ENCODE results near the gene TEX35.

TEX35 gene

GRCh38 chr1:178500091-178500770 lies 12.7 kb upstream of the TEX35 start:
- Histone ChIP-seq H2AFZ (ENCODE audit: low read depth, low read length) (no peak overlapping the region), H3K27ac (ENCODE audit: low read length, poor library complexity, severe bottlenecking) (no peak overlapping the region), H3K4me3 (ENCODE audit: insufficient read depth in 1 of 2, low read depth in 1 of 2, low read length in 2 of 2) (no peak overlapping the region), H2BK15ac (ENCODE audit: low read depth, poor library complexity, severe bottlenecking) (no peak overlapping the region), H3K9me3 (ENCODE audit: control insufficient read depth, low read length) (no peaks in the 10 kb centered on the region), H4K91ac (ENCODE audit: low read length) (no peak overlapping the region), H3K18ac (ENCODE audit: low read depth in 1 of 2, low read length in 2 of 2) (no peak overlapping the region), H3K79me1 (replicated peaks; ENCODE audit: low read length, poor library complexity, severe bottlenecking) (no peaks in the 10 kb centered on the region), H2BK120ac (ENCODE audit: low read depth, low read length) (no peak overlapping the region), H3K23ac (ENCODE audit: low read length in 2 of 2) (no peak overlapping the region), H3K4me1 (ENCODE audit: control insufficient read depth, insufficient read depth, low read depth, low read length) (no peaks in the 10 kb centered on the region), H3K9ac (ENCODE audit: low read length) (no peak overlapping the region), H3K14ac (ENCODE audit: low read length in 2 of 2) (no peak overlapping the region), H4K8ac (ENCODE audit: low read length) (no peak overlapping the region), H3K27me3 (ENCODE audit: control insufficient read depth in 1 of 2, insufficient read depth in 1 of 2, low read length in 2 of 2) (peaks cover 0 to 18% of the 10 kb centered on the region in 2 experiments), H2BK5ac (ENCODE audit: low read depth, low read length, poor library complexity, severe bottlenecking) (no peak overlapping the region), H3K36me3 (ENCODE audit: control insufficient read depth in 1 of 2, insufficient read depth in 2 of 2, low read depth in 1 of 2, low read length in 2 of 2) (no peaks in the 10 kb centered on the region), H2AK5ac (ENCODE audit: low read length, severe bottlenecking) (no peak overlapping the region), H3K4ac (ENCODE audit: low read depth in 1 of 2, low read length in 2 of 2) (no peak overlapping the region), H3K4me2 (ENCODE audit: low read length, poor library complexity, severe bottlenecking) (no peak overlapping the region), H2BK12ac (ENCODE audit: low read length in 2 of 2) (no peak overlapping the region)
- 86% methylated on average over 11 of the region's 11 CpGs for WGBS
- peak; percentile 9 for DNase-seq

- no peaks in the 10 kb centered on the region for H3K9me3 ChIP-seq (ENCODE audit: control insufficient read depth, low read length)
- H4K8ac ChIP-seq (ENCODE audit: low read length) = no peak overlapping the region
- H3K4me3 ChIP-seq (ENCODE audit: insufficient read depth in 1 of 2, low read depth in 1 of 2, low read length in 2 of 2) = no peak overlapping the region
- H3K27me3 ChIP-seq (ENCODE audit: control insufficient read depth in 1 of 2, insufficient read depth in 1 of 2, low read length in 2 of 2) = peaks cover 0 to 23% of the 10 kb centered on the region in 2 experiments
- no peak overlapping the region for H2AK5ac ChIP-seq (ENCODE audit: low read length, severe bottlenecking)
- H3K27ac ChIP-seq (ENCODE audit: low read length, poor library complexity, severe bottlenecking) = no peak overlapping the region
- no peak for DNase-seq
- H2BK15ac ChIP-seq (ENCODE audit: low read depth, poor library complexity, severe bottlenecking) = no peak overlapping the region
- no peak overlapping the region for H3K18ac ChIP-seq (ENCODE audit: low read depth in 1 of 2, low read length in 2 of 2)
- H3K14ac ChIP-seq (ENCODE audit: low read length in 2 of 2) = no peak overlapping the region
- H2AFZ ChIP-seq (ENCODE audit: low read depth, low read length) = no peak overlapping the region
- H4K91ac ChIP-seq (ENCODE audit: low read length) = no peak overlapping the region
- no peak overlapping the region for H2BK12ac ChIP-seq (ENCODE audit: low read length in 2 of 2)
- no peak overlapping the region for H2BK5ac ChIP-seq (ENCODE audit: low read depth, low read length, poor library complexity, severe bottlenecking)
- no peak overlapping the region for H3K9ac ChIP-seq (ENCODE audit: low read length)
- H3K23ac ChIP-seq (ENCODE audit: low read length in 2 of 2) = no peak overlapping the region
- H3K36me3 ChIP-seq (ENCODE audit: control insufficient read depth in 1 of 2, insufficient read depth in 2 of 2, low read depth in 1 of 2, low read length in 2 of 2) = no peaks in the 10 kb centered on the region
- no peak overlapping the region for H2BK120ac ChIP-seq (ENCODE audit: low read depth, low read length)
- H3K4me2 ChIP-seq (ENCODE audit: low read length, poor library complexity, severe bottlenecking) = no peak overlapping the region
- no peak overlapping the region for H3K4ac ChIP-seq (ENCODE audit: low read depth in 1 of 2, low read length in 2 of 2)
- WGBS = 89% methylated on average over 10 of the region's 10 CpGs
- H3K79me1 ChIP-seq (replicated peaks; ENCODE audit: low read length, poor library complexity, severe bottlenecking) = no peaks in the 10 kb centered on the region
- H3K4me1 ChIP-seq (ENCODE audit: control insufficient read depth, insufficient read depth, low read depth, low read length) = no peaks in the 10 kb centered on the region
Measured at GRCh38 chr1:178500936-178501554, 11.9 kb upstream of the TEX35 start.

- Histone ChIP-seq H2BK15ac (ENCODE audit: low read depth, poor library complexity, severe bottlenecking) (no peak overlapping the region), H3K23ac (ENCODE audit: low read length in 2 of 2) (no peak overlapping the region), H3K4me3 (ENCODE audit: insufficient read depth in 1 of 2, low read depth in 1 of 2, low read length in 2 of 2) (no peak overlapping the region), H3K4me2 (ENCODE audit: low read length, poor library complexity, severe bottlenecking) (no peak overlapping the region), H2BK120ac (ENCODE audit: low read depth, low read length) (no peak overlapping the region), H3K27ac (ENCODE audit: low read length, poor library complexity, severe bottlenecking) (no peak overlapping the region), H3K79me1 (replicated peaks; ENCODE audit: low read length, poor library complexity, severe bottlenecking) (no peaks in the 10 kb centered on the region), H3K9me3 (ENCODE audit: control insufficient read depth, low read length) (no peaks in the 10 kb centered on the region), H4K91ac (ENCODE audit: low read length) (no peak overlapping the region), H2AFZ (ENCODE audit: low read depth, low read length) (no peak overlapping the region), H3K36me3 (ENCODE audit: control insufficient read depth in 1 of 2, insufficient read depth in 2 of 2, low read depth in 1 of 2, low read length in 2 of 2) (no peaks in the 10 kb centered on the region), H2BK12ac (ENCODE audit: low read length in 2 of 2) (no peak overlapping the region), H3K14ac (ENCODE audit: low read length in 2 of 2) (no peak overlapping the region), H3K4me1 (ENCODE audit: control insufficient read depth, insufficient read depth, low read depth, low read length) (no peaks in the 10 kb centered on the region), H2BK5ac (ENCODE audit: low read depth, low read length, poor library complexity, severe bottlenecking) (no peak overlapping the region), H3K18ac (ENCODE audit: low read depth in 1 of 2, low read length in 2 of 2) (no peak overlapping the region), H3K9ac (ENCODE audit: low read length) (no peak overlapping the region), H3K4ac (ENCODE audit: low read depth in 1 of 2, low read length in 2 of 2) (no peak overlapping the region), H2AK5ac (ENCODE audit: low read length, severe bottlenecking) (no peak overlapping the region), H4K8ac (ENCODE audit: low read length) (no peak overlapping the region), H3K27me3 (ENCODE audit: control insufficient read depth in 1 of 2, insufficient read depth in 1 of 2, low read length in 2 of 2) (peaks cover 0 to 25% of the 10 kb centered on the region in 2 experiments)
- DNase-seq = peak; percentile 65
- WGBS = 13% methylated on average over 4 of the region's 5 CpGs
Measured at GRCh38 chr1:178501705-178502329, 11.1 kb upstream of the TEX35 start.

GRCh38 chr1:178502330-178502714 lies 10.6 kb upstream of the TEX35 start:
- Histone ChIP-seq H3K23ac (ENCODE audit: low read length in 2 of 2) (no peak overlapping the region), H2BK12ac (ENCODE audit: low read length in 2 of 2) (no peak overlapping the region), H3K9ac (ENCODE audit: low read length) (no peak overlapping the region), H4K91ac (ENCODE audit: low read length) (no peak overlapping the region), H3K27me3 (ENCODE audit: control insufficient read depth in 1 of 2, insufficient read depth in 1 of 2, low read length in 2 of 2) (peaks cover 0 to 25% of the 10 kb centered on the region in 2 experiments), H3K4me3 (ENCODE audit: insufficient read depth in 1 of 2, low read depth in 1 of 2, low read length in 2 of 2) (no peak overlapping the region), H3K36me3 (ENCODE audit: control insufficient read depth in 1 of 2, insufficient read depth in 2 of 2, low read depth in 1 of 2, low read length in 2 of 2) (no peaks in the 10 kb centered on the region), H3K79me1 (replicated peaks; ENCODE audit: low read length, poor library complexity, severe bottlenecking) (no peaks in the 10 kb centered on the region), H3K4ac (ENCODE audit: low read depth in 1 of 2, low read length in 2 of 2) (no peak overlapping the region), H3K4me1 (ENCODE audit: control insufficient read depth, insufficient read depth, low read depth, low read length) (no peaks in the 10 kb centered on the region), H2AK5ac (ENCODE audit: low read length, severe bottlenecking) (no peak overlapping the region), H3K9me3 (ENCODE audit: control insufficient read depth, low read length) (no peaks in the 10 kb centered on the region), H4K8ac (ENCODE audit: low read length) (no peak overlapping the region), H3K4me2 (ENCODE audit: low read length, poor library complexity, severe bottlenecking) (no peak overlapping the region), H3K14ac (ENCODE audit: low read length in 2 of 2) (no peak overlapping the region), H3K18ac (ENCODE audit: low read depth in 1 of 2, low read length in 2 of 2) (no peak overlapping the region), H2BK15ac (ENCODE audit: low read depth, poor library complexity, severe bottlenecking) (no peak overlapping the region), H3K27ac (ENCODE audit: low read length, poor library complexity, severe bottlenecking) (no peak overlapping the region), H2AFZ (ENCODE audit: low read depth, low read length) (no peak overlapping the region), H2BK5ac (ENCODE audit: low read depth, low read length, poor library complexity, severe bottlenecking) (no peak overlapping the region), H2BK120ac (ENCODE audit: low read depth, low read length) (no peak overlapping the region)
- 97% methylated on average over 2 of the region's 3 CpGs for WGBS
- DNase-seq = no peak
